Measurements from ENCODE around the gene ZNF524. TPM values are rescaled to one million over a fixed set of nuclear protein-coding genes. Genes with fewer than 3 reads are reported as not detected.

The ZNF524 gene
- total and polyA plus RNA-seq, 9 of the 15 experiments (the other 6 are each of a cell fraction or from before 2014, with no cell fraction given) = 0.08 to 15.6 (median 2.9) TPM

DNA sequence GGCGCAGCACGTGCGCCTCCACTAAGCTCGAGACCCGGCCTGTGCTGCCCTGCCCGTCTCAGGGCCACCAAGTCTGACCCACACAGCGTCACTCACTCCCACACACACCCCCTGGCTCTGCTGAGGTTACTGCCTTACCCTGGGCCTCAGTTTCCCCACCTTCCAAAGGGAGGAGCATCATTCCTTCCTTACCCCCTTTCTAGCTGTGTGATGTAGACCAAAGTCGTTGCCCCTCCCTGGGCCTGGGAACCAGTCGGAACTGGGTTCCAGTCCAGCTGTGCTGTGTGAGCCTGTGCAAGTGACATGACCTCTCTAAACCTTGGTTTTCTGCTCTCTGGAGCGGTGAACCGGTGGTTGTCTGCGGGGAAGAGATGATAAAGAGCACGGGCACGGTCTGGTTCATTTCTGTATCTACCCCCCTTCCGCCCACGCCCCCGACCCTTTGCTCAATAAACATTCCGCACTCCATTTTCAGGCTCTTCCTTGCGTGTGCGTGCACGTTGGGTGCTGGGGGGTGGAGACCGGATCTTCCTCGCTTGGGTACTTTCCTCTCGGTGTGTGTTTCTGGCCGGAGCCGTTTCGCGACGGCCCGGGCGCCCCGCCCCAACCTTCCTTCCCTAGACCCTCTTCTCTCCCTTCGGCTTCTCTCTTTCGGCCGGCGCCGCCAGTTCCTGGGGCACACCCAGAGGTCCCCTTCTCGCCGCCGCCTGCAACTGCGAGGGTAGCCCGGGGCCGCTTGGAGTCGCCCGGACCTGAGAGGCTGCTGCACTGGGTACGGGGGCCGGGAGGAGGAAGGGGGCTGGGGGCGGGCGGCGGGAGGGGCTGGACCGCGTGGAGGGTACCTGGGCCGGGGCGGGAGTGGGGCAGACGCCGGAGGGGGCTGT lies 43.2 kb downstream of the ZNF524 start, which contains the start of gene ZNF581 (continued):
- TF ChIP-seq ZNF217 (CRISPR knock-in tag; IDR thresholded peaks at IDR 0.05) (no peak), MCM2 (IDR thresholded peaks at IDR 0.05; ENCODE audit: low read depth) (no peak), HIVEP1 (CRISPR knock-in tag; IDR thresholded peaks at IDR 0.05) (0 out of 2 replicates have a peak, but pooled peaks have one; percentile 40), ZBED1 (IDR thresholded peaks at IDR 0.05) (peak; percentile 23; the same call in 1 of the 2 replicates), KDM1A (IDR thresholded peaks at IDR 0.05) (no peak; a peak in 1 of 4 replicates), ZNF584 (CRISPR knock-in tag; IDR thresholded peaks at IDR 0.05; ENCODE audit: low read depth) (no peak), E2F8 (IDR thresholded peaks at IDR 0.05; ENCODE audit: low read depth, partially characterized antibody) (peak; percentile 65), ZC3H11A (IDR thresholded peaks at IDR 0.05; ENCODE audit: low read depth, low read length) (0 out of 2 replicates have a peak, but pooled peaks have one; percentile 15), ZNF75A (CRISPR knock-in tag; IDR thresholded peaks at IDR 0.05) (no peak), ETV6 (IDR thresholded peaks at IDR 0.05; ENCODE audit: borderline replicate concordance in 1 of 2, low read depth in 2 of 2, low read length in 1 of 2) (no peak), ETV6 (CRISPR knock-in tag; IDR thresholded peaks at IDR 0.05; ENCODE audit: borderline replicate concordance) (no peak), ZNF140 (CRISPR knock-in tag; IDR thresholded peaks at IDR 0.05) (no peak), SRSF7 (optimal IDR thresholded peaks at IDR 0.05; ENCODE audit: low read depth, low read length) (no peak), BDP1 (IDR thresholded peaks at IDR 0.05; ENCODE audit: insufficient read depth, insufficient read length) (no peak), HMGN3 (IDR thresholded peaks at IDR 0.05; ENCODE audit: borderline replicate concordance, extremely low read depth, insufficient read length, low read depth, low read length) (peak; percentile 87), ZNF668 (CRISPR knock-in tag; IDR thresholded peaks at IDR 0.05) (no peak), POLR2B (IDR thresholded peaks at IDR 0.05; ENCODE audit: low read depth, partially characterized antibody) (peak; percentile 63), DMBX1 (CRISPR knock-in tag; IDR thresholded peaks at IDR 0.05; ENCODE audit: borderline replicate concordance) (0 out of 2 replicates have a peak, but pooled peaks have one; percentile 13), NELFE (IDR thresholded peaks at IDR 0.05; ENCODE audit: insufficient read depth, insufficient read length) (no peak), HNRNPK (IDR thresholded peaks at IDR 0.05; ENCODE audit: low read depth, low read length, poor library complexity, severe bottlenecking) (no peak), MIER1 (IDR thresholded peaks at IDR 0.05; ENCODE audit: low read depth) (0 out of 2 replicates have a peak, but pooled peaks have one; percentile 47), ZBTB1 (CRISPR knock-in tag; IDR thresholded peaks at IDR 0.05; ENCODE audit: borderline replicate concordance, low read depth) (no peak), CREBBP (IDR thresholded peaks at IDR 0.05; ENCODE audit: low read depth, low read length) (no peak), MTA1 (IDR thresholded peaks at IDR 0.05; ENCODE audit: borderline replicate concordance) (no peak), ZNF583 (CRISPR knock-in tag; IDR thresholded peaks at IDR 0.05) (no peak)
- TF ChIP-seq, protein P1, sequence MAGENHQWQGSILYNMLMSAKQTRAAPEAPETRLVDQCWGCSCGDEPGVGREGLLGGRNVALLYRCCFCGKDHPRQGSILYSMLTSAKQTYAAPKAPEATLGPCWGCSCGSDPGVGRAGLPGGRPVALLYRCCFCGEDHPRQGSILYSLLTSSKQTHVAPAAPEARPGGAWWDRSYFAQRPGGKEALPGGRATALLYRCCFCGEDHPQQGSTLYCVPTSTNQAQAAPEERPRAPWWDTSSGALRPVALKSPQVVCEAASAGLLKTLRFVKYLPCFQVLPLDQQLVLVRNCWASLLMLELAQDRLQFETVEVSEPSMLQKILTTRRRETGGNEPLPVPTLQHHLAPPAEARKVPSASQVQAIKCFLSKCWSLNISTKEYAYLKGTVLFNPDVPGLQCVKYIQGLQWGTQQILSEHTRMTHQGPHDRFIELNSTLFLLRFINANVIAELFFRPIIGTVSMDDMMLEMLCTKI (IDR thresholded peaks at IDR 0.05; ENCODE audit: partially characterized antibody) = no peak
